Fibroblast of mammary gland (primary cell): ENCODE measurements around the gene STARD13.

Source experiments
- DNase-seq: peaks from one replicate; pipeline ENCODE4 v3.0.0-alpha.2; 2010; ENCODE audit warnings: low read depth
- H3K4me3 ChIP-seq: 2 replicates; pipeline ENCODE4 v1.5.1; 2011; ENCODE audit warnings: low read depth, mild to moderate bottlenecking, low read length, moderate library complexity; ENCODE audit not compliant: control insufficient read depth
- CTCF ChIP-seq: conservative IDR thresholded peaks from 2 replicates; pipeline ENCODE4 v1.5.1; 2011; ENCODE audit warnings: low read depth, low read length, inconsistent platforms; ENCODE audit not compliant: control insufficient read depth, insufficient read depth

Gene STARD13

GRCh38 chr13:33206425-33206824, 79.1 kb downstream of the STARD13 start:
- H3K4me3 ChIP-seq: no peak overlapping the region
- TF ChIP-seq CTCF: no peak
- peak; percentile 85 for DNase-seq

- DNase-seq: peak; percentile 74
- H3K4me3 ChIP-seq: no peak overlapping the region
- no peak for TF ChIP-seq CTCF
Observed at GRCh38 chr13:33205804-33206221, 79.7 kb downstream of the STARD13 start.

- H3K4me3 ChIP-seq: peak overlapping the region; percentile 4
- TF ChIP-seq CTCF: no peak
- no peak for DNase-seq
Observed at GRCh38 chr13:33205224-33205623, 80.3 kb downstream of the STARD13 start.

- no peak for TF ChIP-seq CTCF
- DNase-seq: peak; percentile 98
- peak overlapping the region; percentile 29 for H3K4me3 ChIP-seq
Observed at GRCh38 chr13:33204130-33204927, 81.2 kb downstream of the STARD13 start.

- no peak for DNase-seq
- no peak for TF ChIP-seq CTCF
- H3K4me3 ChIP-seq: no peak overlapping the region
Observed at GRCh38 chr13:33202644-33203169, 82.8 kb downstream of the STARD13 start.

GRCh38 chr13:33201659-33202058, 83.9 kb downstream of the STARD13 start:
- TF ChIP-seq CTCF: no peak
- no peak for DNase-seq
- H3K4me3 ChIP-seq: no peak overlapping the region
